K562 (cell line): ENCODE measurements around the gene CCR2. TPM values are rescaled to one million over a fixed set of nuclear protein-coding genes. Genes with fewer than 3 reads are reported as not detected.

Source experiments
- CC2D1A ChIP-seq: fragments of 450-650 bp; IDR thresholded peaks from 2 replicates; pipeline ENCODE4 v1.6.1; 2017; ENCODE audit warnings: mild to moderate bottlenecking
- DACH1 ChIP-seq: fragments of 450-650 bp; IDR thresholded peaks from 2 replicates; pipeline ENCODE4 v1.6.1; 2018; ENCODE audit not compliant: partially characterized antibody
- FIP1L1 ChIP-seq: fragments of 200-400 bp; formaldehyde crosslinking; IDR thresholded peaks from 2 replicates; pipeline ENCODE4 v1.6.1; 2018; ENCODE audit warnings: mild to moderate bottlenecking, low read depth, low read length; ENCODE audit not compliant: poor library complexity, severe bottlenecking
- FOXK1 ChIP-seq: sonication (generic); formaldehyde crosslinking; IDR thresholded peaks from 2 replicates; pipeline ENCODE4 v1.8.0; 2022; ENCODE audit warnings: missing genetic modification reagents, mild to moderate bottlenecking, borderline replicate concordance
- REST ChIP-seq, 2 experiments: fragments of 450-650 bp; formaldehyde crosslinking in 1 of 2; IDR thresholded peaks; 2 replicates each; pipeline versions ENCODE4 v1.4.0 to v1.6.1; 2014 to 2020; ENCODE audit warnings: mild to moderate bottlenecking in 2 of 2, borderline replicate concordance in 1 of 2, low read depth in 1 of 2
- STAT5A ChIP-seq: IDR thresholded peaks from 2 replicates; pipeline ENCODE4 v1.6.1; 2012; ENCODE audit warnings: low read length, inconsistent platforms, borderline replicate concordance
- ZBTB17 ChIP-seq: fragments of 450-650 bp; formaldehyde crosslinking; IDR thresholded peaks from 2 replicates; pipeline ENCODE4 v1.4.0; 2020; ENCODE audit warnings: mild to moderate bottlenecking
- ZNF263 ChIP-seq: sonication (generic); formaldehyde crosslinking; IDR thresholded peaks from 2 replicates; pipeline ENCODE4 v1.8.0; 2022; ENCODE audit warnings: mild to moderate bottlenecking, missing genetic modification reagents, borderline replicate concordance
- ZNF347 ChIP-seq: fragments of 450-650 bp; formaldehyde crosslinking; IDR thresholded peaks from 2 replicates; pipeline ENCODE4 v1.4.0; 2020; ENCODE audit warnings: low read depth, mild to moderate bottlenecking, moderate library complexity
- ZNF408 ChIP-seq: fragments of 250-450 bp; sonication (Bioruptor Pico); IDR thresholded peaks from 2 replicates; pipeline ENCODE4 v1.4.0; 2020; ENCODE audit warnings: low read depth, mild to moderate bottlenecking, moderate library complexity
- ZNF696 ChIP-seq: fragments of 250-450 bp; sonication (Bioruptor Pico); conservative IDR thresholded peaks from 2 replicates; pipeline ENCODE4 v1.4.0; 2020; ENCODE audit warnings: mild to moderate bottlenecking, moderate library complexity
- polyA plus RNA-seq, 8 experiments: library from polyadenylated mRNA; depleted of rRNA in 4 of 8; stranded (reverse) in 5 of 8; unstranded in 3 of 8; fragments of >200 nt; fragmentation: Nextera tagmentation in 2 of 8; fragmentation: Illumina TruSeq in 1 of 8; extraction: Ambion mirVana in 2 of 8; extraction: Trizol in 1 of 8; gene quantifications; 2 replicates each; pipeline versions ENCODE4 v1.2.1 to v1.2.3, GENCODE V29; 2011 to 2014; ENCODE audit warnings: inconsistent platforms in 1 of 8, missing spikeins in 1 of 8
- total RNA-seq, 7 experiments: library from RNA; depleted of rRNA in 6 of 7; stranded (reverse); fragments of >200 nt in 6 of 7; fragmentation: Illumina TruSeq in 2 of 7; extraction: Trizol in 2 of 7; gene quantifications; 2 replicates each; pipeline versions ENCODE4 v1.2.1 to v1.2.3, GENCODE V29; 2011 to 2021; ENCODE audit warnings: low replicate concordance in 1 of 7
- TF ChIP-seq, protein P1 (sequence below): fragments of 450-650 bp; IDR thresholded peaks from 2 replicates; pipeline ENCODE4 v1.6.1; 2016

CCR2 gene
- total and polyA plus RNA-seq, 9 of the 15 experiments (the other 6 are each of a cell fraction or from before 2014, with no cell fraction given) = not detected

GRCh38 chr3:46406788-46407611, 53.1 kb downstream of the CCR2 start, which contains the start of the genes CCR5AS and CCRL2 (continued):
- TF ChIP-seq DACH1 (no peak), FOXK1 (CRISPR knock-in tag) (no peak), REST (IDR thresholded peaks at IDR 0.05; ENCODE audit: borderline replicate concordance) (no peak), REST (CRISPR knock-in tag; IDR thresholded peaks at IDR 0.05; ENCODE audit: low read depth) (no peak), ZBTB17 (CRISPR knock-in tag) (peak; percentile 65; the same call in 1 of the 2 replicates), ZNF696 (no peak), ZNF347 (no peak), STAT5A (peak; percentile 86), ZNF263 (CRISPR knock-in tag) (no peak), CC2D1A (peak; percentile 78; the same call in 1 of the 2 replicates), ZNF408 (CRISPR knock-in tag) (no peak), FIP1L1 (no peak)
- TF ChIP-seq, protein P1, sequence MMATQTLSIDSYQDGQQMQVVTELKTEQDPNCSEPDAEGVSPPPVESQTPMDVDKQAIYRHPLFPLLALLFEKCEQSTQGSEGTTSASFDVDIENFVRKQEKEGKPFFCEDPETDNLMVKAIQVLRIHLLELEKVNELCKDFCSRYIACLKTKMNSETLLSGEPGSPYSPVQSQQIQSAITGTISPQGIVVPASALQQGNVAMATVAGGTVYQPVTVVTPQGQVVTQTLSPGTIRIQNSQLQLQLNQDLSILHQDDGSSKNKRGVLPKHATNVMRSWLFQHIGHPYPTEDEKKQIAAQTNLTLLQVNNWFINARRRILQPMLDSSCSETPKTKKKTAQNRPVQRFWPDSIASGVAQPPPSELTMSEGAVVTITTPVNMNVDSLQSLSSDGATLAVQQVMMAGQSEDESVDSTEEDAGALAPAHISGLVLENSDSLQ = peak; percentile 92
